ENCODE measurements around the gene RAB9A. TPM values are rescaled to one million over a fixed set of nuclear protein-coding genes. Genes with fewer than 3 reads are reported as not detected.

RAB9A gene
- total and polyA plus RNA-seq, 7 experiments from 2014 or later: 10.1 to 22.8 (median 18.3) TPM

DNA sequence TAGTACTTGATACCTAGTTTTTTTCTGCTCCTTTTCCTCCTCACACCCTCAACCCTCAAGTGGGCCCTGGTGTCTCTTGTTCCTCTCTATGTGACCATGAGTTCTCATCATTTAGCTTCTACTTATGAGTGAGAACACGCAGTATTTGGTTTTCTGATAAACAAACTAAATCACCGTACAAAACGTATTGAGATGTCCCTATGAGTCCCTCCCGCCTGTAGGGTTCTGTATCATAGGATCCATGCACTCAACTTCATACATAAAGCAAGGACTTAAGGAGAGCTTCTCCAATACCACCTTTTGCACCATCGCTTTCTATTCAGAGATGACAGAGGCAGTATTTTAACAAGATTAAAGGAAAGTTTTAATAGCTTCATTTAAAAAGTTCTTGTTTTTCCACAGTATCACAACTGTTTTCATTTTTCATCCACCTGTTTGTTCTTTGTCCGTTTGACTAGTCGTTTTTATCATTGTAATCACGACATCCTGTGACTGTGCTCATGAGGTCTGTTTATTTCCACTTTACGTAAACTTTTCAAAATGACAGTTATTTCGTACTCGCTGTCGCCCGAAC, 457 bp upstream of the RAB9A start:
- H3K27ac ChIP-seq (ENCODE audit: low read depth, low read length): peak overlapping the region; percentile 84
- Mint-ChIP-seq H3K4me3 (peak overlapping the region; percentile 79 to 96 (median 92)), H3K9me3 (peaks cover 0 to 8% (median 0%) of the 10 kb centered on the region in 11 donors), H3K27me3 (no peaks in the 10 kb centered on the region), H3K36me3 (peaks cover 0 to 6% (median 4%) of the 10 kb centered on the region in 5 donors), H3K4me1 (peaks cover 21 to 48% (median 35%) of the 10 kb centered on the region in 7 donors), H3K27ac (peak overlapping the region; percentile 86 to 98 (median 95))
- intact Hi-C loops (cut with micrococcal nuclease): loop anchor here (1.0 to 2.0 kb wide), 4 partner anchors 14 to 341 kb away; partner anchors contain the start of genes GEMIN8 (in 1 of the 2) and TCEANC (in 1 of the 2)
- H3K4me1 ChIP-seq (ENCODE audit: control insufficient read depth in 2 of 2, insufficient read depth in 2 of 2, low read length in 2 of 2): peaks cover 10 to 14% of the 10 kb centered on the region in 2 donors
- no peaks in the 10 kb centered on the region for H3K27me3 ChIP-seq (ENCODE audit: control insufficient read depth in 2 of 2, insufficient read depth in 2 of 2, low read length in 2 of 2)
- H3K4me3 ChIP-seq (ENCODE audit: low read length): peak overlapping the region; percentile 72
- peak in 1 of 9 donors; percentile 4 for DNase-seq
- no peaks in the 10 kb centered on the region for H3K9me3 ChIP-seq (ENCODE audit: control insufficient read depth in 2 of 3, low read length in 3 of 3)
- CTCF ChIA-PET: interaction anchor here (1.8 kb wide), 1 partner anchor 46 kb away, joined by 4 read pairs; the partner anchor contains the start of genes OFD1 and TRAPPC2
- H3K36me3 ChIP-seq (ENCODE audit: control insufficient read depth in 2 of 3, insufficient read depth in 3 of 3, low read length in 3 of 3): no peaks in the 10 kb centered on the region
- POLR2A ChIA-PET: interaction anchor here (0.6 to 4.0 kb wide), 9 partner anchors 19 to 341 kb away, joined by 3 to 39 read pairs (median 5); partner anchors contain the start of genes GEMIN8, OFD1, TCEANC and TRAPPC2
- ATAC-seq: peak; percentile 6

DNA sequence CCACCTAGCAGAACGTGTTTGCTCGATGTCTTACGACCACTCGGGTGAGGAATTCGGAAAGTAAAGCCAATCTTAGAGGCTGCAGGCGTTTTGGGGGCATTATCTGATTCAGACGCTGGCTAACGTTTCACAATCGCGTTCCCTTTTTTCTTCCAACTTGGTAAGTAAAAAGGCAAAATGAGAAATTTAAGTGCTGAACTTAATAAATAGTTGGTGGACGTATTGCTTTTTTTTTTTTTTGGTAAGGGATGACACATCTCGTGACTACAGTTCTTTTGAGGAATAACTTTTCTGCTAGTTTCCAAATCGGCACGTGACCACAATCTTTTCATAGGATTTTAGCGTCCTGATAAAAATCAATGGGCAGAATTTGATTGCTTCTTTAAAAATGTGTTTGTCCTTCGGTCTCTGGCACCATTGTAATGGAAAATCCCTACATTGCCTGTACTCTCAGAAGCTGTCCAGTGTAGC, 848 bp downstream of the RAB9A start:
- H3K9me3 ChIP-seq (ENCODE audit: control insufficient read depth in 2 of 3, low read length in 3 of 3): no peaks in the 10 kb centered on the region
- Mint-ChIP-seq H3K36me3 (peaks cover 0 to 6% (median 0%) of the 10 kb centered on the region in 5 donors), H3K27ac (peak overlapping the region; percentile 76 to 98 (median 95)), H3K4me3 (peak overlapping the region; percentile 79 to 96 (median 92)), H3K9me3 (no peaks in the 10 kb centered on the region), H3K27me3 (no peaks in the 10 kb centered on the region), H3K4me1 (peaks cover 25 to 59% (median 43%) of the 10 kb centered on the region in 7 donors)
- H3K4me3 ChIP-seq (ENCODE audit: low read length): peak overlapping the region; percentile 72
- POLR2A ChIA-PET: interaction anchor here (0.8 to 4.0 kb wide), 3 partner anchors 28 to 45 kb away, joined by 3 to 39 read pairs (median 8); partner anchors contain the start of genes OFD1, TCEANC and TRAPPC2
- CTCF ChIA-PET: interaction anchor here (0.9 kb wide), 1 partner anchor 31 kb away, joined by 3 read pairs; no protein-coding TSS in a partner anchor
- H3K4me1 ChIP-seq (ENCODE audit: control insufficient read depth in 2 of 2, insufficient read depth in 2 of 2, low read length in 2 of 2): peaks cover 14 to 25% of the 10 kb centered on the region in 2 donors
- H3K27ac ChIP-seq (ENCODE audit: low read depth, low read length): peak overlapping the region; percentile 84
- ATAC-seq: no peak
- DNase-seq: peak in 1 of 9 donors; percentile 5
- intact Hi-C loops (cut with micrococcal nuclease): loop anchor here (1.0 to 2.0 kb wide), 5 partner anchors 13 to 45 kb away; partner anchors contain the start of genes OFD1 (in 2 of the 2), TRAPPC2 (in 2 of the 2) and TCEANC (in 1 of the 2)
- H3K36me3 ChIP-seq (ENCODE audit: control insufficient read depth in 2 of 3, insufficient read depth in 3 of 3, low read length in 3 of 3): no peaks in the 10 kb centered on the region
- no peaks in the 10 kb centered on the region for H3K27me3 ChIP-seq (ENCODE audit: control insufficient read depth in 2 of 2, insufficient read depth in 2 of 2, low read length in 2 of 2)

DNA sequence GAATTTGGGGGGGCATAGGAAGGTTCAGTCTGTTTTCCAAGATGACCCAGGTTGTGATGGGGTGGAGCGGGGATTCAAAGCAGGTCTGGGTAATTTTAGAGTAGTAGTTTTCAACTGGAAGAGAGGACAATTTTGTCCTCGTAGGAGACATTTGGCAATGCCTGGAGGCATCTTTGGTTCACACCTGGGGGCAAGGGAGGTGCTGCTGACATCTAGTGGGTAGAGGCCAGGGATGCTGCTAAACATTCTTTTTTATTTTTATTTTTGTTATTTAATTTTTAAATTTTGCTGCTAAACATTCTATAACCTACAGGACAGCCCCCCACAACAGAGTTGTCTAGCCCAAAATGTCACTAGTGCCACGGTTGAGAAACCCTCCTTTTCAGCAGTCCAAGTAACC, 1.9 kb downstream of the RAB9A start:
- H3K4me1 Mint-ChIP-seq: peaks cover 31 to 69% (median 53%) of the 10 kb centered on the region in 7 donors

DNA sequence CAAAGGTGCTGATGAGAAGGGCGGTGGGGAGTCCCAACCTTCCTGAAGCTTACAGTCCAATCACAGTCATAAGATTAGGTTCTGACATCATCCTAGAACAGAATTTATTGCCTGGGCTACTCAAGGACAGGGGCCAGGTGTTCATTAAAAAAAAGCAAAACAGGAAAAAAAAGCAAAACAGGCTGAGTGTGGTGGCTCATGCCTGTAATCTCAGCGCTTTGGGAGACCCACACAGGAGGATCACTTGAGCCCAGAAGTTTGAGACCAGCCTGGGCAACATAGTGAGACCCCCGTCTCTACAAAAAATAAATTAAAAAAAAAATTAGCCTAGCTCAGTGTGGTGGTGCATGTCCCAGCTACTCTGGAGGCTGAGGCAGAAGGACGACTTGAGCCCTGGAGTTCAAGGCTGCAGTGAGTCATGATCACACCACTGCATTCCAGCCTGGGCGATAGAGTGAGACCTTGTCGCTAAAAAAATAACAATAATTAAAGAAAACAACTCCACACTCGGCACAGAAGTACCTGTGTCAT, 3.0 kb downstream of the RAB9A start:
- ChIA-PET CTCF (no interaction called here), POLR2A (interaction anchor here (0.7 to 1.5 kb wide), 3 partner anchors 11 to 44 kb away, joined by 3 to 5 read pairs (median 4); no protein-coding TSS in a partner anchor)
- Histone ChIP-seq H3K27me3 (ENCODE audit: control insufficient read depth in 2 of 2, insufficient read depth in 2 of 2, low read length in 2 of 2) (no peaks in the 10 kb centered on the region), H3K9me3 (ENCODE audit: control insufficient read depth in 2 of 3, low read length in 3 of 3) (no peaks in the 10 kb centered on the region), H3K36me3 (ENCODE audit: control insufficient read depth in 2 of 3, insufficient read depth in 3 of 3, low read length in 3 of 3) (no peaks in the 10 kb centered on the region), H3K4me1 (ENCODE audit: control insufficient read depth in 2 of 2, insufficient read depth in 2 of 2, low read length in 2 of 2) (peaks cover 14 to 37% of the 10 kb centered on the region in 2 donors), H3K27ac (ENCODE audit: low read depth, low read length) (no peak overlapping the region), H3K4me3 (ENCODE audit: low read length) (no peak overlapping the region)
- H3K4me1 Mint-ChIP-seq: peaks cover 32 to 78% (median 60%) of the 10 kb centered on the region in 7 donors
- no peaks in the 10 kb centered on the region for H3K27me3 Mint-ChIP-seq
- peak overlapping the region in 7 of 10 donors; percentile 12 to 65 (median 51) for H3K4me3 Mint-ChIP-seq
- no peak for ATAC-seq
- peak overlapping the region in 5 of 9 donors; percentile 35 to 81 (median 61) for H3K27ac Mint-ChIP-seq
- no peak for DNase-seq
- no peaks in the 10 kb centered on the region for H3K9me3 Mint-ChIP-seq
- H3K36me3 Mint-ChIP-seq: peaks cover 0 to 6% (median 0%) of the 10 kb centered on the region in 5 donors
- intact Hi-C loops (cut with micrococcal nuclease): no loop called here

More for the DNA sequence above, 1.9 kb downstream of the RAB9A start:
- no peak overlapping the region for H3K27ac ChIP-seq (ENCODE audit: low read depth, low read length)
- peak in 3 of 9 donors; percentile 2 to 28 (median 12) for DNase-seq
- no peaks in the 10 kb centered on the region for H3K27me3 ChIP-seq (ENCODE audit: control insufficient read depth in 2 of 2, insufficient read depth in 2 of 2, low read length in 2 of 2)
- H3K9me3 ChIP-seq (ENCODE audit: control insufficient read depth in 2 of 3, low read length in 3 of 3): no peaks in the 10 kb centered on the region
- Mint-ChIP-seq H3K36me3 (peaks cover 0 to 6% (median 0%) of the 10 kb centered on the region in 5 donors), H3K4me3 (peak overlapping the region; percentile 79 to 96 (median 92)), H3K27ac (peak overlapping the region in 8 of 9 donors; percentile 42 to 98 (median 83)), H3K9me3 (no peaks in the 10 kb centered on the region), H3K27me3 (no peaks in the 10 kb centered on the region)
- peak overlapping the region; percentile 24 for H3K4me3 ChIP-seq (ENCODE audit: low read length)
- peaks cover 14 to 30% of the 10 kb centered on the region in 2 donors for H3K4me1 ChIP-seq (ENCODE audit: control insufficient read depth in 2 of 2, insufficient read depth in 2 of 2, low read length in 2 of 2)
- intact Hi-C loops (cut with micrococcal nuclease): loop anchor here in 1 of 2 donors (1.0 kb wide), 1 partner anchor 33 kb away; no protein-coding TSS in a partner anchor
- no peak for ATAC-seq
- H3K36me3 ChIP-seq (ENCODE audit: control insufficient read depth in 2 of 3, insufficient read depth in 3 of 3, low read length in 3 of 3): no peaks in the 10 kb centered on the region
- ChIA-PET POLR2A (interaction anchor here (1.5 kb wide), 1 partner anchor 12 kb away, joined by 4 read pairs; no protein-coding TSS in a partner anchor), CTCF (interaction anchor here (0.9 kb wide), 1 partner anchor 32 kb away, joined by 3 read pairs; no protein-coding TSS in a partner anchor)

DNA sequence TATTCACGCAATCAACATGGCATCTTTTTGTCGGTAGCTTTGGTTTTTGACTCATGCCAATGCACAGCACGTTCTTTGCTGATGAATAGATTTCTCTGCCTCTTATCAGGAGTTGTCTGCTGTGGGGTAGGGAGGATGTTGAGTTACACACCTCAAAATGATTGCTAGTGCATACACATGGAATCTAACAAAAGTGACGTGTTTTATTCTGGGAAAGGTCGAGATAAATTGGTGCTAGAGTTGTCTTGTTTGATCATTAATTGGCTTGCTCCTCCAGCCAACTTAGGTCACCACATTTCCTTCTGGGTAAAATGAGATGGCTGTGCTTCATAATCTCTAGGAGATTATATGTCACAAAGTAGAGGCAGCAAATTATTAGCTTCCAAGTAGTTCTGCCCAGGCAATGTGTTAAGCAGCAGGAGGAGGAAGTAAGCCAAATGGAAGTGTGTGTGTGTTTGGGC, 3.9 kb downstream of the RAB9A start:
- no peaks in the 10 kb centered on the region for H3K9me3 Mint-ChIP-seq
- ChIA-PET POLR2A (interaction anchor here (0.7 to 1.3 kb wide), 3 partner anchors 42 to 329 kb away, joined by 3 to 5 read pairs (median 3); partner anchors contain the start of genes OFD1 and TRAPPC2), CTCF (no interaction called here)
- H3K27me3 Mint-ChIP-seq: no peaks in the 10 kb centered on the region
- Histone ChIP-seq H3K4me1 (ENCODE audit: control insufficient read depth in 2 of 2, insufficient read depth in 2 of 2, low read length in 2 of 2) (peaks cover 14 to 38% of the 10 kb centered on the region in 2 donors), H3K4me3 (ENCODE audit: low read length) (no peak overlapping the region), H3K27me3 (ENCODE audit: control insufficient read depth in 2 of 2, insufficient read depth in 2 of 2, low read length in 2 of 2) (no peaks in the 10 kb centered on the region), H3K36me3 (ENCODE audit: control insufficient read depth in 2 of 3, insufficient read depth in 3 of 3, low read length in 3 of 3) (no peaks in the 10 kb centered on the region), H3K9me3 (ENCODE audit: control insufficient read depth in 2 of 3, low read length in 3 of 3) (no peaks in the 10 kb centered on the region), H3K27ac (ENCODE audit: low read depth, low read length) (no peak overlapping the region)
- peak overlapping the region in 7 of 10 donors; percentile 31 to 70 (median 49) for H3K4me3 Mint-ChIP-seq
- DNase-seq (no peak), ATAC-seq (no peak)
- H3K27ac Mint-ChIP-seq: peak overlapping the region in 5 of 9 donors; percentile 19 to 77 (median 60)
- intact Hi-C loops (cut with micrococcal nuclease): no loop called here
- H3K36me3 Mint-ChIP-seq: peaks cover 0 to 10% (median 0%) of the 10 kb centered on the region in 5 donors
- peaks cover 32 to 83% (median 65%) of the 10 kb centered on the region in 7 donors for H3K4me1 Mint-ChIP-seq

DNA sequence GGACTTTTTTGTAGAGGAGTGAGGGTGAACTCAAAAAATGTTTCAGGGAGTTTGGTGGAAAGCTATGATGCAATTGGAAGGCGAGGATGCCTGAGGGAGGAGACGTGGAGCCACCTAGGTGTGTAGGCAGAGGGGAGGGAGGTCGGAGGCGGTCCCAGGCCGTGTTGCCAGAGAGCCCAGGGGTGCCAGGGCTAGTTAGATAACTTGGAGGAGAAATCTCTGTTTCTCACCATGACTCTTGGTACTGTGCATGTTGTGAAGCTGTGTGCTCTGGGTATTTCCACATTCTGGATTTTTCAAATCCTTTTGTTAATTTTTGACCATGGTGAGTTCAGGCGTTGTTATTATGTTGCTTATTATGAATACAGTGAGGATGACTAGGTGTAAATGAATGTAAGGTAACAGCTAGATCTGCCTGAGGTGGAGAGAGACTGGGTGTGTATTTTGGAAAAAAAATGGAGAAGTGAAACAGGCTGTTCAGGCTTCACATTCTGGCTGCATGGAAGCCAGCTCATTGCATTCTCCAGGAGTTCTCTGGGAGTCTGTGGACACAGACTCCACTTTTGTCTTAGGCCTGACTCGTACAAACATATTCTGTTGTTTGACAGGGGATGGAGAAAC, 4.5 kb downstream of the RAB9A start:
- H3K27ac ChIP-seq (ENCODE audit: low read depth, low read length): no peak overlapping the region
- no peaks in the 10 kb centered on the region for H3K9me3 ChIP-seq (ENCODE audit: control insufficient read depth in 2 of 3, low read length in 3 of 3)
- H3K36me3 ChIP-seq (ENCODE audit: control insufficient read depth in 2 of 3, insufficient read depth in 3 of 3, low read length in 3 of 3): no peaks in the 10 kb centered on the region
- peaks cover 14 to 45% of the 10 kb centered on the region in 2 donors for H3K4me1 ChIP-seq (ENCODE audit: control insufficient read depth in 2 of 2, insufficient read depth in 2 of 2, low read length in 2 of 2)
- peak overlapping the region in 7 of 9 donors; percentile 0 to 77 (median 35) for H3K27ac Mint-ChIP-seq
- no peak overlapping the region for H3K4me3 ChIP-seq (ENCODE audit: low read length)
- POLR2A ChIA-PET: interaction anchor here (0.7 to 1.3 kb wide), 4 partner anchors 9 to 328 kb away, joined by 3 to 5 read pairs (median 3); partner anchors contain the start of genes OFD1 and TRAPPC2
- CTCF ChIA-PET: no interaction called here
- intact Hi-C loops (cut with micrococcal nuclease): no loop called here
- ATAC-seq (no peak), DNase-seq (no peak)
- no peaks in the 10 kb centered on the region for H3K27me3 Mint-ChIP-seq
- no peaks in the 10 kb centered on the region for H3K27me3 ChIP-seq (ENCODE audit: control insufficient read depth in 2 of 2, insufficient read depth in 2 of 2, low read length in 2 of 2)
- peaks cover 0 to 10% (median 0%) of the 10 kb centered on the region in 5 donors for H3K36me3 Mint-ChIP-seq
- peak overlapping the region in 8 of 10 donors; percentile 6 to 70 (median 34) for H3K4me3 Mint-ChIP-seq
- peaks cover 29 to 81% (median 59%) of the 10 kb centered on the region in 7 donors for H3K4me1 Mint-ChIP-seq
- H3K9me3 Mint-ChIP-seq: no peaks in the 10 kb centered on the region
